DOHH2 (cell line): ENCODE data around the gene SLAMF1.

Experiments used
- H3F3A ChIP-seq: fragments of 200-600 bp; sonication (generic), shearing (Covaris generic); 2 replicates; pipeline ENCODE4 v1.6.0; 2016; ENCODE audit warnings: antibody characterized with exemption, mild to moderate bottlenecking; ENCODE audit not compliant: control insufficient read depth, insufficient read depth
- H3K27ac ChIP-seq: fragments of 200-600 bp; sonication (generic); 2 replicates; pipeline ENCODE4 v1.5.1; 2014; ENCODE audit warnings: low read depth, mild to moderate bottlenecking, low read length, moderate library complexity
- H3K27me3 ChIP-seq: fragments of 200-600 bp; sonication (generic); 2 replicates; pipeline ENCODE4 v1.6.1; 2014; ENCODE audit warnings: mild to moderate bottlenecking, low read length, mixed read lengths; ENCODE audit not compliant: control insufficient read depth
- H3K36me3 ChIP-seq: fragments of 200-600 bp; sonication (generic); 2 replicates; pipeline ENCODE4 v1.6.1; 2014; ENCODE audit warnings: mild to moderate bottlenecking, low read length, moderate library complexity, mixed read lengths; ENCODE audit not compliant: control insufficient read depth
- H3K4me1 ChIP-seq: fragments of 200-600 bp; sonication (generic); 2 replicates; pipeline ENCODE4 v1.6.1; 2014; ENCODE audit warnings: mild to moderate bottlenecking, low read length, mixed read lengths; ENCODE audit not compliant: control insufficient read depth
- H3K4me2 ChIP-seq: fragments of 200-600 bp; sonication (generic); 2 replicates; pipeline ENCODE4 v1.6.0; 2014; ENCODE audit warnings: mild to moderate bottlenecking, low read length, moderate library complexity
- H3K4me3 ChIP-seq: fragments of 200-600 bp; sonication (generic); 2 replicates; pipeline ENCODE4 v1.5.1; 2014; ENCODE audit warnings: mild to moderate bottlenecking, low read length, mixed read lengths
- H3K79me2 ChIP-seq: fragments of 200-600 bp; sonication (generic); 2 replicates; pipeline ENCODE4 v1.6.1; 2014; ENCODE audit warnings: mild to moderate bottlenecking, low read length, mixed read lengths; ENCODE audit not compliant: control insufficient read depth
- H3K9me2 ChIP-seq: fragments of 200-600 bp; sonication (generic); replicated peaks from 2 replicates; pipeline ENCODE4 v1.6.1; 2014; ENCODE audit warnings: mild to moderate bottlenecking, low read length, mixed read lengths; ENCODE audit not compliant: control insufficient read depth
- H3K9me3 ChIP-seq: fragments of 200-600 bp; sonication (generic); 2 replicates; pipeline ENCODE4 v1.6.1; 2014; ENCODE audit warnings: antibody characterized with exemption, low read length, mixed read lengths; ENCODE audit not compliant: control insufficient read depth, insufficient read depth
- H4K20me1 ChIP-seq: fragments of 200-600 bp; sonication (generic); 2 replicates; pipeline ENCODE4 v1.6.0; 2014; ENCODE audit warnings: low read depth, mild to moderate bottlenecking, antibody characterized with exemption, low read length, moderate library complexity; ENCODE audit not compliant: control insufficient read depth, insufficient read depth
- EZH2phosphoT487 ChIP-seq: fragments of 200-600 bp; sonication (generic); IDR thresholded peaks from 2 replicates; pipeline ENCODE4 v1.6.1; 2017; ENCODE audit warnings: borderline replicate concordance, mild to moderate bottlenecking, antibody characterized with exemption, low read length, moderate library complexity, mixed read lengths
- TF ChIP-seq, protein P1 (sequence below): fragments of 200-600 bp; sonication (generic); IDR thresholded peaks from one replicate; pipeline ENCODE4 v1.5.1; 2014; ENCODE audit warnings: antibody characterized with exemption, mild to moderate bottlenecking, low read depth, low read length; ENCODE audit not compliant: poor library complexity, severe bottlenecking

The SLAMF1 gene

GRCh38 chr1:160607672-160608032, 39.2 kb downstream of the SLAMF1 start:
- TF ChIP-seq, protein P1, sequence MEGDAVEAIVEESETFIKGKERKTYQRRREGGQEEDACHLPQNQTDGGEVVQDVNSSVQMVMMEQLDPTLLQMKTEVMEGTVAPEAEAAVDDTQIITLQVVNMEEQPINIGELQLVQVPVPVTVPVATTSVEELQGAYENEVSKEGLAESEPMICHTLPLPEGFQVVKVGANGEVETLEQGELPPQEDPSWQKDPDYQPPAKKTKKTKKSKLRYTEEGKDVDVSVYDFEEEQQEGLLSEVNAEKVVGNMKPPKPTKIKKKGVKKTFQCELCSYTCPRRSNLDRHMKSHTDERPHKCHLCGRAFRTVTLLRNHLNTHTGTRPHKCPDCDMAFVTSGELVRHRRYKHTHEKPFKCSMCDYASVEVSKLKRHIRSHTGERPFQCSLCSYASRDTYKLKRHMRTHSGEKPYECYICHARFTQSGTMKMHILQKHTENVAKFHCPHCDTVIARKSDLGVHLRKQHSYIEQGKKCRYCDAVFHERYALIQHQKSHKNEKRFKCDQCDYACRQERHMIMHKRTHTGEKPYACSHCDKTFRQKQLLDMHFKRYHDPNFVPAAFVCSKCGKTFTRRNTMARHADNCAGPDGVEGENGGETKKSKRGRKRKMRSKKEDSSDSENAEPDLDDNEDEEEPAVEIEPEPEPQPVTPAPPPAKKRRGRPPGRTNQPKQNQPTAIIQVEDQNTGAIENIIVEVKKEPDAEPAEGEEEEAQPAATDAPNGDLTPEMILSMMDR: no peak
- no peak for TF ChIP-seq EZH2phosphoT487

DNA sequence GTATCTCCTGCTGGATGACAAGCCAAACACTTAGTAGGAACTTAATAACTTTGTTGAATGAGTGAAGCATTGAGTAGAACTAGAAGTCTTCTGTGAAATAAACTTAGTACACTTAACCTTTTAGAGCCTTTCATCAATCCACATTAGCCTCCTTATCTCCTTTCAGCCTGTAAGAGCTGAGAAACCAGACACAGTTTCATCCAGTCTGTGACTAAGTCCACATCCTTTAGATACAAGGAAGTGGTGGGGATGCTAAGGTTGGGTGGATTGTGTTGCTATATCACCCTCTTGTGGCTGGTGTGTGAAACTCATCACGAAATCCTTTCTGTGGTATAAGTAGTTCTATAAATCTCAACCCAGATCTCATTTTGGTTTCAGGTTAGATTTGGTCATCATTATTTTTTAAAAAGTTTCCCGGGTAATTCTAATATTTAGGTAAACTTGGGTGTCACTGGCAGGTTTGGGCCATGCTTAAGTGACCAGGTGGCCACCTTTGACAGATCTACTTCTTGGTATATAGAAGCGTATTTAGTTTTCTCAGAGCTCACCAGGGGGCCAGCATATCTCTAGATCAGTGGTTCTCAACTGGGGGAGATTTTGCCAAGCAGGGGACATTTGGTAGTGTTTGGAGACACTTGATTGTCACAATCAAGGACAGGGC, 39.7 kb downstream of the SLAMF1 start:
- Histone ChIP-seq H3K4me1 (peaks cover 39% of the 10 kb centered on the region), H3K9me2 (no peaks in the 10 kb centered on the region), H3K79me2 (no peaks in the 10 kb centered on the region), H3K36me3 (no peaks in the 10 kb centered on the region), H4K20me1 (no peaks in the 10 kb centered on the region), H3K4me2 (peak overlapping the region; percentile 53), H3F3A (no peaks in the 10 kb centered on the region), H3K27me3 (no peaks in the 10 kb centered on the region), H3K27ac (peak overlapping the region; percentile 34; the same call in 1 of the 2 replicates), H3K9me3 (peaks cover 14% of the 10 kb centered on the region; the same call in 1 of the 2 replicates), H3K4me3 (peak overlapping the region; percentile 19; the same call in 1 of the 2 replicates)
- TF ChIP-seq, protein P1: peak; percentile 80
- no peak for TF ChIP-seq EZH2phosphoT487

More at GRCh38 chr1:160607672-160608032, 39.2 kb downstream of the SLAMF1 start:
- H3F3A ChIP-seq: no peaks in the 10 kb centered on the region
- no peaks in the 10 kb centered on the region for H3K9me2 ChIP-seq
- H3K27ac ChIP-seq: no peak overlapping the region
- no peaks in the 10 kb centered on the region for H3K36me3 ChIP-seq
- peaks cover 39% of the 10 kb centered on the region for H3K4me1 ChIP-seq
- no peak overlapping the region for H3K4me3 ChIP-seq
- no peaks in the 10 kb centered on the region for H3K79me2 ChIP-seq
- H4K20me1 ChIP-seq: no peaks in the 10 kb centered on the region
- H3K27me3 ChIP-seq: no peaks in the 10 kb centered on the region
- H3K9me3 ChIP-seq: peaks cover 14% of the 10 kb centered on the region; the same call in 1 of the 2 replicates
- no peak overlapping the region for H3K4me2 ChIP-seq

GRCh38 chr1:160606611-160607010, 40.2 kb downstream of the SLAMF1 start:
- Histone ChIP-seq H3K4me1 (peaks cover 39% of the 10 kb centered on the region), H3K4me3 (peak overlapping the region; percentile 19; the same call in 1 of the 2 replicates), H3K27me3 (no peaks in the 10 kb centered on the region), H3K27ac (peak overlapping the region; percentile 34; the same call in 1 of the 2 replicates), H3K4me2 (peak overlapping the region; percentile 53), H3K36me3 (no peaks in the 10 kb centered on the region), H3K9me3 (peaks cover 16% of the 10 kb centered on the region; the same call in 1 of the 2 replicates), H3F3A (no peaks in the 10 kb centered on the region), H4K20me1 (no peaks in the 10 kb centered on the region), H3K79me2 (no peaks in the 10 kb centered on the region), H3K9me2 (no peaks in the 10 kb centered on the region)
- TF ChIP-seq EZH2phosphoT487: no peak
- TF ChIP-seq, protein P1: no peak
